ENCODE measurements around the gene EYS.

Gene EYS

DNA sequence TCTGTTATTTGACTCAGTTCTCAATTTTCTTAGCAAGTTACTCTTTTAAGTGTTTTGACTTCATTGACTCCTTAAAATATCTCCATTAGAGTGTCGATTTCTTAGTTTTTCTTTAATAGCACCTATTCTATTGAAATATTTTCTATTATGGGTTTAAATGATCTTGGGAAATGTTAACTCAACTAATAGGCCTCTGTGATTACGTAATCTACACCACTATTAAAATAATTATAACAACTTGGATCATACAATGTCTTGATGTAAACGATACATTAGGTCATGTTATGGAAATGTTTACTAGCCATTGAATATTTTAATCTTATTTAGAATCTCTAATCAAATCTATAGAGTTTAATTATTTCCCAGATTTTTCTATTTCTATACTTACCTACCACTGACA is 550.0 kb downstream of the EYS start:
- H3K27me3 ChIP-seq (ENCODE audit: control insufficient read depth, insufficient read depth, low read length) = no peaks in the 10 kb centered on the region
- H3K27ac ChIP-seq = no peak overlapping the region
- H3K36me3 ChIP-seq (ENCODE audit: control insufficient read depth, insufficient read depth, low read length) = no peaks in the 10 kb centered on the region
- no peaks in the 10 kb centered on the region for H3K4me1 ChIP-seq
- no peak overlapping the region for H2AFZ ChIP-seq
- H3K79me2 ChIP-seq = no peaks in the 10 kb centered on the region
- no peak overlapping the region for H3K4me3 ChIP-seq (ENCODE audit: low read depth, low read length)
- H3K9me3 ChIP-seq (ENCODE audit: control insufficient read depth, low read length) = no peaks in the 10 kb centered on the region
- H3K9ac ChIP-seq = no peak overlapping the region
- TF ChIP-seq, protein P1, sequence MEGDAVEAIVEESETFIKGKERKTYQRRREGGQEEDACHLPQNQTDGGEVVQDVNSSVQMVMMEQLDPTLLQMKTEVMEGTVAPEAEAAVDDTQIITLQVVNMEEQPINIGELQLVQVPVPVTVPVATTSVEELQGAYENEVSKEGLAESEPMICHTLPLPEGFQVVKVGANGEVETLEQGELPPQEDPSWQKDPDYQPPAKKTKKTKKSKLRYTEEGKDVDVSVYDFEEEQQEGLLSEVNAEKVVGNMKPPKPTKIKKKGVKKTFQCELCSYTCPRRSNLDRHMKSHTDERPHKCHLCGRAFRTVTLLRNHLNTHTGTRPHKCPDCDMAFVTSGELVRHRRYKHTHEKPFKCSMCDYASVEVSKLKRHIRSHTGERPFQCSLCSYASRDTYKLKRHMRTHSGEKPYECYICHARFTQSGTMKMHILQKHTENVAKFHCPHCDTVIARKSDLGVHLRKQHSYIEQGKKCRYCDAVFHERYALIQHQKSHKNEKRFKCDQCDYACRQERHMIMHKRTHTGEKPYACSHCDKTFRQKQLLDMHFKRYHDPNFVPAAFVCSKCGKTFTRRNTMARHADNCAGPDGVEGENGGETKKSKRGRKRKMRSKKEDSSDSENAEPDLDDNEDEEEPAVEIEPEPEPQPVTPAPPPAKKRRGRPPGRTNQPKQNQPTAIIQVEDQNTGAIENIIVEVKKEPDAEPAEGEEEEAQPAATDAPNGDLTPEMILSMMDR (IDR thresholded peaks at IDR 0.05) = no peak
- H3K4me2 ChIP-seq (ENCODE audit: low read length) = no peak overlapping the region

DNA sequence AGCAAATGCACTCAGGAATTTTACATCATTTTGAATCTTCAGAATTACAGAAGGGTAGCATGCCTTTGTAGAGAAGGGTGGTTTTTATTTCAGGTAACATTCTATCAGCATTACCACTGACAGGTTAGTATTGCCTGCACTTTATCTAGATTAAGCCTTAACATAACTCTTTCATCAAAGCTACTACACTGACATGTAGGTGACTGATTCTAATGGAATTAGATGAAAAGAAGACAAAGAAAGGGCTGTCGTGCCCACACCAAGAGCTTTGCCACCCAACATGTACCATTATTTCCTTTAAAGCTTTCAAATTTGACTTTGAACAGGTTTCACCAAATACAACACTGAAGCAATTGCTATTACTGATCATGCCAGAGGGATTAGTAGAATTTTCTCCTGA is 551.9 kb downstream of the EYS start:
- TF ChIP-seq, protein P1 (IDR thresholded peaks at IDR 0.05) = no peak
- no peaks in the 10 kb centered on the region for H3K27me3 ChIP-seq (ENCODE audit: control insufficient read depth, insufficient read depth, low read length)
- no peak overlapping the region for H3K9ac ChIP-seq
- no peak overlapping the region for H2AFZ ChIP-seq
- no peak overlapping the region for H3K4me2 ChIP-seq (ENCODE audit: low read length)
- no peak overlapping the region for H3K4me3 ChIP-seq (ENCODE audit: low read depth, low read length)
- H3K36me3 ChIP-seq (ENCODE audit: control insufficient read depth, insufficient read depth, low read length) = no peaks in the 10 kb centered on the region
- no peaks in the 10 kb centered on the region for H3K79me2 ChIP-seq
- H3K27ac ChIP-seq = no peak overlapping the region
- H3K4me1 ChIP-seq = no peaks in the 10 kb centered on the region
- no peaks in the 10 kb centered on the region for H3K9me3 ChIP-seq (ENCODE audit: control insufficient read depth, low read length)

DNA sequence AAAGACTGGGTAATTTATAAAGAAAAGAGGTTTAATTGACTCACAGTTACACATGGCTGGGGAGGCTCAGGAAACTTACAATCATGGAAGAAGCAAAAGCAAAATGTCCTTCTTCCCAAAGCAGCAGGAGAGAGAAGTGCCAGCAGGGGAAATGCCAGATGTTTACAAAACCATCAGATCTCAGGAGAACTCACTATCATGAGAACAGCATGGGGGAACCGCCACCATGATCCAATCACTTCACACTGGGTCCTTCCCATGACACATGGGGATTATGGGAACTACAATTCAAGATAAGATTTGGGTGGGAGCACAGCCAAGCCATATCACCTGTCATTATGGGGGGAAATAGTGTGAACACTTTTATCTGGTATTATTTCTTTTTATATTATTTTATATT is 557.2 kb downstream of the EYS start:
- Histone ChIP-seq H3K4me2 (ENCODE audit: low read length) (no peak overlapping the region), H3K27ac (no peak overlapping the region), H3K9me3 (ENCODE audit: control insufficient read depth, low read length) (no peaks in the 10 kb centered on the region), H2AFZ (no peak overlapping the region), H3K27me3 (ENCODE audit: control insufficient read depth, insufficient read depth, low read length) (no peaks in the 10 kb centered on the region), H3K4me1 (no peaks in the 10 kb centered on the region), H3K36me3 (ENCODE audit: control insufficient read depth, insufficient read depth, low read length) (no peaks in the 10 kb centered on the region), H3K4me3 (ENCODE audit: low read depth, low read length) (no peak overlapping the region), H3K79me2 (no peaks in the 10 kb centered on the region), H3K9ac (no peak overlapping the region)
- TF ChIP-seq, protein P1 (IDR thresholded peaks at IDR 0.05) = no peak

DNA sequence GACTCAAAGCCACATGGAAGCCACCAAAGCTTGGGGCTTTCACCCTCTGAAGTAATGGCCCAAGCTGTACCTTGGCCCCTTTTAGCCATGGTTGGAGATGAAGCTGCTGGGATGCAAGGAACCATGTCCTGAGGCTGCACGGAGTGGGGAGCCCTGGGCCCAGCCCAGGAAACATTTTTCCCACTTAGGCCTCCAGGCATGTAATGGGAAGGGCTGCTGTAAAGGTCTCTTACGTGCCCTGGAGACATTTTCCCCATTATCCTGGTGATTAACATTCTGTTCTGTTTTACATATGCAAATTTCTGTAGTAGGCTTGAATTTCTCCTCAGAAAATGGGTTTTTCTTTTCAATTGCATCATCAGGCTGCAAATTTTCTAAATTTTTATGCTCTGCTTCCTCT is 558.2 kb downstream of the EYS start:
- H3K9ac ChIP-seq = no peak overlapping the region
- H3K4me2 ChIP-seq (ENCODE audit: low read length) = no peak overlapping the region
- H3K36me3 ChIP-seq (ENCODE audit: control insufficient read depth, insufficient read depth, low read length) = no peaks in the 10 kb centered on the region
- H3K9me3 ChIP-seq (ENCODE audit: control insufficient read depth, low read length) = no peaks in the 10 kb centered on the region
- no peaks in the 10 kb centered on the region for H3K79me2 ChIP-seq
- H2AFZ ChIP-seq = no peak overlapping the region
- H3K27me3 ChIP-seq (ENCODE audit: control insufficient read depth, insufficient read depth, low read length) = no peaks in the 10 kb centered on the region
- TF ChIP-seq, protein P1 (IDR thresholded peaks at IDR 0.05) = no peak
- H3K4me1 ChIP-seq = no peaks in the 10 kb centered on the region
- H3K4me3 ChIP-seq (ENCODE audit: low read depth, low read length) = no peak overlapping the region
- H3K27ac ChIP-seq = no peak overlapping the region

DNA sequence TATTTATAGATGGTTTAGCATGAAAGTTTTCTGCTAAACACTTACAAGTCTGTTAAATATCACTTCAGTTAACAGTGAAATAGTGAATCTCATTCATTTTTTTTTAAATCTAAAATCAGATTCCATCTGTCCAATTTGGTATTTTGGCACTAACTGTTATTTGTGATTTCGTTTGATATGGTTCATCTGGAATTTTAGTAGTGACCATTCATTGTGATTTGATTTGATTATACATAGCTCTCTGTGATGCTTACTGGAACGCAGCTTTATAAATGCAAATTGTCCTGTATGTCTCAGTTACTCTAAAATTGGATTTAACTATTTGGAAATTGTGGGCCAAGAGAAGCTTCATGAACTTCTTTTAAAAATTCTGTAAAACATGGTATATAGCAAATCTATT is 571.5 kb downstream of the EYS start:
- H3K79me2 ChIP-seq = no peaks in the 10 kb centered on the region
- no peak overlapping the region for H2AFZ ChIP-seq
- H3K4me2 ChIP-seq (ENCODE audit: low read length) = no peak overlapping the region
- H3K4me1 ChIP-seq = no peaks in the 10 kb centered on the region
- H3K4me3 ChIP-seq (ENCODE audit: low read depth, low read length) = no peak overlapping the region
- no peaks in the 10 kb centered on the region for H3K36me3 ChIP-seq (ENCODE audit: control insufficient read depth, insufficient read depth, low read length)
- no peak overlapping the region for H3K9ac ChIP-seq
- H3K27me3 ChIP-seq (ENCODE audit: control insufficient read depth, insufficient read depth, low read length) = no peaks in the 10 kb centered on the region
- no peaks in the 10 kb centered on the region for H3K9me3 ChIP-seq (ENCODE audit: control insufficient read depth, low read length)
- TF ChIP-seq, protein P1 (IDR thresholded peaks at IDR 0.05) = no peak
- H3K27ac ChIP-seq = no peak overlapping the region

Measured in parathyroid adenoma (tissue), 2 donors.